Effector memory CD8-positive, alpha-beta T cell (primary cell): Measurements from ENCODE around the gene RPLP1.

ENCODE experiments used
- ATAC-seq: fragments of 150-1000 bp; cut with Tn5 transposase; replicated peaks from 2 replicates; pipeline ENCODE4 v1.10.0; 2021; ENCODE audit warnings: mild to moderate bottlenecking, moderate library complexity
- DNase-seq, 3 experiments: peaks; one replicate each; pipeline ENCODE4 v3.0.0; 2021
- H3K27ac Mint-ChIP-seq, 2 donors: one replicate each; pipeline ENCODE4 v1.8.0; 2022; ENCODE audit warnings: mild to moderate bottlenecking in 2 of 2, mixed read lengths in 2 of 2, moderate library complexity in 2 of 2
- H3K27me3 Mint-ChIP-seq, 2 donors: one replicate each; pipeline ENCODE4 v1.8.0; 2022; ENCODE audit warnings: mixed read lengths in 2 of 2
- H3K36me3 Mint-ChIP-seq: one replicate; pipeline ENCODE4 v1.8.0; 2022; ENCODE audit warnings: mild to moderate bottlenecking, moderate library complexity, mixed read lengths; ENCODE audit not compliant: insufficient read depth
- H3K4me1 Mint-ChIP-seq, 2 donors: one replicate each; pipeline ENCODE4 v1.8.0; 2022; ENCODE audit warnings: low read depth in 2 of 2, mixed read lengths in 2 of 2
- H3K4me3 Mint-ChIP-seq, 2 donors: one replicate each; pipeline ENCODE4 v1.8.0; 2022; ENCODE audit warnings: mild to moderate bottlenecking in 2 of 2, mixed read lengths in 2 of 2, moderate library complexity in 2 of 2
- H3K9me3 Mint-ChIP-seq, 2 donors: one replicate each; pipeline ENCODE4 v1.8.0; 2022; ENCODE audit warnings: mixed read lengths in 2 of 2

The RPLP1 gene

GRCh38 chr15:69479971-69480370, 27.4 kb downstream of the RPLP1 start:
- Mint-ChIP-seq H3K4me3 (no peak overlapping the region), H3K27me3 (peaks cover 9 to 13% of the 10 kb centered on the region in 2 donors), H3K4me1 (peaks cover 0 to 7% of the 10 kb centered on the region in 2 donors), H3K9me3 (peaks cover 0 to 2% of the 10 kb centered on the region in 2 donors), H3K36me3 (peaks cover 3% of the 10 kb centered on the region), H3K27ac (peak overlapping the region; percentile 4 to 53)
- ATAC-seq (no peak), DNase-seq (no peak)

- H3K36me3 Mint-ChIP-seq: peaks cover 3% of the 10 kb centered on the region
- ATAC-seq (peak; percentile 21), DNase-seq (no peak)
- H3K4me3 Mint-ChIP-seq: no peak overlapping the region
- H3K27ac Mint-ChIP-seq: peak overlapping the region in 1 of 2 donors; percentile 10
- peaks cover 0 to 7% of the 10 kb centered on the region in 2 donors for H3K4me1 Mint-ChIP-seq
- peaks cover 2 to 4% of the 10 kb centered on the region in 2 donors for H3K9me3 Mint-ChIP-seq
- H3K27me3 Mint-ChIP-seq: peaks cover 5 to 10% of the 10 kb centered on the region in 2 donors
These were observed 28.3 kb downstream of the RPLP1 start for GRCh38 chr15:69480932-69481331.

- ATAC-seq: no peak
- peaks cover 3% of the 10 kb centered on the region for H3K36me3 Mint-ChIP-seq
- no peak for DNase-seq
- no peak overlapping the region for H3K27ac Mint-ChIP-seq
- no peak overlapping the region for H3K4me3 Mint-ChIP-seq
- peaks cover 2 to 7% of the 10 kb centered on the region in 2 donors for H3K9me3 Mint-ChIP-seq
- H3K27me3 Mint-ChIP-seq: peaks cover 0 to 10% of the 10 kb centered on the region in 2 donors
- H3K4me1 Mint-ChIP-seq: peaks cover 0 to 7% of the 10 kb centered on the region in 2 donors
These were observed 30.2 kb downstream of the RPLP1 start for GRCh38 chr15:69482686-69483256.

- Mint-ChIP-seq H3K27ac (no peak overlapping the region), H3K36me3 (no peaks in the 10 kb centered on the region), H3K27me3 (peaks cover 0 to 10% of the 10 kb centered on the region in 2 donors), H3K9me3 (peaks cover 0 to 7% of the 10 kb centered on the region in 2 donors), H3K4me3 (no peak overlapping the region), H3K4me1 (peaks cover 4 to 6% of the 10 kb centered on the region in 2 donors)
- no peak for ATAC-seq
- no peak for DNase-seq
These were observed 32.2 kb downstream of the RPLP1 start for GRCh38 chr15:69484837-69485236.

- no peaks in the 10 kb centered on the region for H3K36me3 Mint-ChIP-seq
- peaks cover 0 to 7% of the 10 kb centered on the region in 2 donors for H3K9me3 Mint-ChIP-seq
- peaks cover 4 to 6% of the 10 kb centered on the region in 2 donors for H3K4me1 Mint-ChIP-seq
- H3K27ac Mint-ChIP-seq: no peak overlapping the region
- no peak overlapping the region for H3K4me3 Mint-ChIP-seq
- DNase-seq (no peak), ATAC-seq (no peak)
- peaks cover 0 to 10% of the 10 kb centered on the region in 2 donors for H3K27me3 Mint-ChIP-seq
These were observed 34.0 kb downstream of the RPLP1 start for GRCh38 chr15:69486481-69487110.

GRCh38 chr15:69489073-69489571, 36.5 kb downstream of the RPLP1 start:
- peaks cover 4 to 6% of the 10 kb centered on the region in 2 donors for H3K4me1 Mint-ChIP-seq
- ATAC-seq (peak; percentile 26), DNase-seq (no peak)
- no peak overlapping the region for H3K4me3 Mint-ChIP-seq
- H3K27ac Mint-ChIP-seq: peak overlapping the region in 1 of 2 donors; percentile 4
- no peaks in the 10 kb centered on the region for H3K36me3 Mint-ChIP-seq
- H3K27me3 Mint-ChIP-seq: peaks cover 0 to 10% of the 10 kb centered on the region in 2 donors
- peaks cover 0 to 7% of the 10 kb centered on the region in 2 donors for H3K9me3 Mint-ChIP-seq

DNA sequence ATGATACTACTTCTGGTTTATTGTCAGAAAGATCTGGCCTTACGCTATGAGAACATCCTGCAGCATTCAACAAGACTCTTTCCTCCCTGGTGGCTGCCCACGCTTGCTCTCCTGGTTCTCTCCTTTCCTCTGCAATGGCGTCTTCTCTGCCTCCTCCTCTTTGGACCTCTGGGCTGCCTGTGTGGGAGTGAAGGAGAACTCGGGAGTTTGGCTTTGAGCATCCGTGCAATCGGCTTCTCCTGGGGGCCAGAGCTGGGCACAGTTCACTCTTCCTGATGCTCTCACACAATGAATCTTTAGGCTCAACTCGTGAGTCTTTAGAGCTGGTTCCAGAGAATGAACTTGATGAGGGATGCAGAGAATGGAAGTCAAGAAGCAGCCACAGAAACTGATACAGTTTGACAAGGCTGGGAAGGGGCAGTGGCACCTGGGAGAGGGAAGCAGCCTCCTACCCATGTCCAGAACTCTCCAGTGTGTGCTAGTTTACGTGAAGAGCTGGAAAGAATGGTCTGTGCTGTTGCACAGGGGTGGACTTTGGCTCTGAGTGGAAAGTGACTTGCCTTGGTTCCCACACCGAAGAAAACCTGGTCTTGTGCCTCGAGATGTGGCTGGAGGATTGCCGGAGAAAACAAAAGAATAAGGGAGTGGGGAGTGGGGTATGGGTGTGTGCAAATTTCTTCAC, 37.9 kb downstream of the RPLP1 start:
- Mint-ChIP-seq H3K4me1 (peaks cover 0 to 6% of the 10 kb centered on the region in 2 donors), H3K36me3 (no peaks in the 10 kb centered on the region), H3K27me3 (no peaks in the 10 kb centered on the region), H3K9me3 (peaks cover 0 to 7% of the 10 kb centered on the region in 2 donors), H3K4me3 (no peak overlapping the region), H3K27ac (no peak overlapping the region)
- DNase-seq: no peak
- ATAC-seq: no peak

- H3K9me3 Mint-ChIP-seq: peaks cover 0 to 1% of the 10 kb centered on the region in 2 donors
These were observed 38.5 kb downstream of the RPLP1 start for GRCh38 chr15:69491038-69491505.

DNA sequence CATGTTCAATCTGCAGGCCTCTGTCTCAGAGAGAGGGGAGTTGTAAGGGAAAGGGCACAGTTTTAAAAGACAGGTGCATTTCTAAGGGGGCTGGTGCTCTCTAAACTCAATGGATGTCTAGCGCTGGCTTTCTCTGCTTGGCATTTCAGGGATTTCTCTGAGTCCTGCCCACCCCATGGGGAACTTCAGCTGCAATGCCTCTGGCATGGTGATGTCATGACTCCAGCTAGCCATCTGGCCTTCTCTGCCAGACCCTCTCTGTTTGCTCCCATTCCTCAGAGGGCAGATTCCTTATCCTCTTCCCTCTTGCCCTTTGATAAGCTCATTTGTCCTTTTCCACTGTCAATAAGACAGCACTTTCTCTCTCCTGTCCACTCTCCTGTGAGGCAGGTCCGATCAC, 40.8 kb downstream of the RPLP1 start:
- no peaks in the 10 kb centered on the region for H3K36me3 Mint-ChIP-seq
- peaks cover 0 to 9% of the 10 kb centered on the region in 2 donors for H3K27me3 Mint-ChIP-seq
- H3K4me3 Mint-ChIP-seq: no peak overlapping the region
- no peaks in the 10 kb centered on the region for H3K9me3 Mint-ChIP-seq
- peaks cover 4 to 19% of the 10 kb centered on the region in 2 donors for H3K4me1 Mint-ChIP-seq
- no peak for DNase-seq
- no peak overlapping the region for H3K27ac Mint-ChIP-seq
- no peak for ATAC-seq

More at GRCh38 chr15:69491038-69491505, 38.5 kb downstream of the RPLP1 start:
- Mint-ChIP-seq H3K27me3 (peaks cover 0 to under 1% of the 10 kb centered on the region in 2 donors), H3K4me3 (no peak overlapping the region), H3K4me1 (peaks cover 0 to 6% of the 10 kb centered on the region in 2 donors), H3K36me3 (no peaks in the 10 kb centered on the region), H3K27ac (no peak overlapping the region)
- DNase-seq (no peak), ATAC-seq (no peak)

DNA sequence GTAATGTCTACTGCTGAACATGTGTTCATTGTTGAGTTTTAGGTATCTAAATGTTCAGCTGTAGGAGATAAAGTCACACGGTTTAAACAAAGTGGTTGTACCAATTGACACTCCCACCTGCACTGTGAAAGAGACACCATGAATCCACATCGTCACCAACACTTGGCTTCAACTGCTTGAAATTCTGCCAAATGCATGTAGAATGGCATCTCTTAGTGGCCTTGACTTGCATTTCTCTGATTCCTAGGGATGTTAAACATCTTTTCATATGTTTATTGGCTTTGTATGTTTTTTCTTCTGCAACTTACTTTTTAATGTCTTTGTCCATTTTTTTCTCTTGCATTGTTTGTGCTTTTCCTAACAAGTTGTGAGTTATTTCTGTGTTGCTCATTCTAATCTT, 43.4 kb downstream of the RPLP1 start:
- Mint-ChIP-seq H3K4me1 (peaks cover 8 to 30% of the 10 kb centered on the region in 2 donors), H3K36me3 (no peaks in the 10 kb centered on the region), H3K27me3 (peaks cover 0 to 9% of the 10 kb centered on the region in 2 donors), H3K9me3 (no peaks in the 10 kb centered on the region), H3K4me3 (no peak overlapping the region), H3K27ac (no peak overlapping the region)
- DNase-seq (no peak), ATAC-seq (no peak)

- H3K4me3 Mint-ChIP-seq: no peak overlapping the region
- H3K9me3 Mint-ChIP-seq: no peaks in the 10 kb centered on the region
- DNase-seq (no peak), ATAC-seq (peak; percentile 31)
- peak overlapping the region in 1 of 2 donors; percentile 81 for H3K27ac Mint-ChIP-seq
- no peaks in the 10 kb centered on the region for H3K36me3 Mint-ChIP-seq
- H3K4me1 Mint-ChIP-seq: peaks cover 8 to 30% of the 10 kb centered on the region in 2 donors
- peaks cover 0 to 9% of the 10 kb centered on the region in 2 donors for H3K27me3 Mint-ChIP-seq
These were observed 44.5 kb downstream of the RPLP1 start for GRCh38 chr15:69497076-69497475.

DNA sequence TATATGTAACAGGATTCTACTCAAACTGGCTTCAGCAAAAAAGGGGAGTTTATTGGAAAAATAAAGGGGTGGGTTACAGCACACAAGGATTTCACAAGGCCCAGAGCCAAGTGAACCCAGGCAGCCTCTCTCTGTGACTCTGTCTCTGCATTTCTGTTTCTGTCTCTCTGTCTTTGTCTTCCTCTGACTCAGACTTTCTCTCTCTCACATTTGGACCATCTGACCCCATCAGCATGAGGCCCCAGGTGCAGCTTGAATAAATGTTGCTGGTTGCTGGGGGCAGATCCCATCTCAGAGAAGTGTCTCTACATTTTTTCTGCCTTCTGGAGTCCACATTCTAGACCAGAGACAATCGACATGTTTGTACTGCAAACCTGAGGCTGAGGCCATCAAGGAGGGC, 45.0 kb downstream of the RPLP1 start:
- Mint-ChIP-seq H3K4me1 (peaks cover 8 to 30% of the 10 kb centered on the region in 2 donors), H3K4me3 (peak overlapping the region in 1 of 2 donors; percentile 34), H3K27ac (peak overlapping the region in 1 of 2 donors; percentile 81), H3K36me3 (no peaks in the 10 kb centered on the region), H3K27me3 (peaks cover 0 to 9% of the 10 kb centered on the region in 2 donors), H3K9me3 (no peaks in the 10 kb centered on the region)
- no peak for ATAC-seq
- no peak for DNase-seq

DNA sequence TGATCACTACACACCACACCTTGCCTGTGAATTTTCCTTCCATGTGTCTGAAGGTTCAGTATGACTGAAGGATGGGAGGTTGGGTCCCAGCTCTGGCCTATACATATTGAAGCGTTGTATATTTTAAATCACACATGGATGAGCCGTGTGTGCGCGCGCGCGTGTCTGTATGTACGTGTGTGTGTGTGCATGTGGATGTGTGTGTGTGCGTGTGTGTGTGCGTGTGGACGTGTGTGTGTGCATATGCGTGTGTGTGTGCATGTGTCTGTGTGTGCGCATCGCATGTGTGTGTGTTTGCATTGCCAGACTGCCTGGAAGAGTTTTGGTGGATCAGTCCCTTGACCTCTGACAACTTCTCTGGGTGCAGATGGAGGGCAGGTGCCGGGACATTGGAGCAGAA, 45.7 kb downstream of the RPLP1 start:
- H3K4me1 Mint-ChIP-seq: peaks cover 8 to 30% of the 10 kb centered on the region in 2 donors
- no peaks in the 10 kb centered on the region for H3K9me3 Mint-ChIP-seq
- DNase-seq (no peak), ATAC-seq (no peak)
- peak overlapping the region in 1 of 2 donors; percentile 25 for H3K4me3 Mint-ChIP-seq
- H3K36me3 Mint-ChIP-seq: no peaks in the 10 kb centered on the region
- H3K27me3 Mint-ChIP-seq: peaks cover 0 to 9% of the 10 kb centered on the region in 2 donors
- H3K27ac Mint-ChIP-seq: no peak overlapping the region
